AG08395 (cell line): ENCODE data around the gene RALBP1.
"Not testable (repeated sequence)": the region's sequence is repeated elsewhere in the genome, so short reads cannot be mapped to it uniquely, and the experiment has no call there.

ENCODE experiments used
- DNase-seq: peaks from one replicate; pipeline ENCODE4 v3.0.0; 2012; ENCODE audit warnings: mixed read lengths, low spot score

RALBP1 gene

GRCh38 chr18:9454061-9454703 lies 21.1 kb upstream of the RALBP1 start:
- DNase-seq: no peak

GRCh38 chr18:9455718-9456511 lies 19.4 kb upstream of the RALBP1 start:
- DNase-seq: no peak

GRCh38 chr18:9466127-9466526 lies 9.2 kb upstream of the RALBP1 start:
- no peak for DNase-seq

GRCh38 chr18:9466846-9467245 lies 8.5 kb upstream of the RALBP1 start:
- DNase-seq: no peak

- no peak for DNase-seq
These were observed 6.3 kb upstream of the RALBP1 start for GRCh38 chr18:9468998-9469397.

GRCh38 chr18:9469685-9470084 lies 5.6 kb upstream of the RALBP1 start:
- no peak for DNase-seq

- peak; percentile 79 for DNase-seq
These were observed 968 bp upstream of the RALBP1 start for GRCh38 chr18:9474108-9474982.

- DNase-seq: peak; percentile 39
These were observed 604 bp downstream of the RALBP1 start for GRCh38 chr18:9475643-9476591.

- DNase-seq: not testable (repeated sequence)
These were observed 1.6 kb downstream of the RALBP1 start for GRCh38 chr18:9476949-9477348.

- no peak for DNase-seq
These were observed 2.2 kb downstream of the RALBP1 start for GRCh38 chr18:9477509-9477908.

- DNase-seq: no peak
These were observed 3.2 kb downstream of the RALBP1 start for GRCh38 chr18:9478545-9478944.

- no peak for DNase-seq
These were observed 7.5 kb downstream of the RALBP1 start for GRCh38 chr18:9482790-9483189.

GRCh38 chr18:9483526-9483925 lies 8.2 kb downstream of the RALBP1 start:
- DNase-seq: no peak

GRCh38 chr18:9484856-9485255 lies 9.5 kb downstream of the RALBP1 start:
- DNase-seq: not testable (repeated sequence)

GRCh38 chr18:9488538-9488937 lies 13.2 kb downstream of the RALBP1 start:
- no peak for DNase-seq

GRCh38 chr18:9494778-9495331 lies 19.5 kb downstream of the RALBP1 start:
- DNase-seq: no peak

- no peak for DNase-seq
These were observed 20.2 kb downstream of the RALBP1 start for GRCh38 chr18:9495465-9495864.

- DNase-seq: no peak
These were observed 20.8 kb downstream of the RALBP1 start for GRCh38 chr18:9495916-9496705.

GRCh38 chr18:9506046-9506792 lies 30.9 kb downstream of the RALBP1 start:
- no peak for DNase-seq
